Glutamatergic neuron (in vitro differentiated cells): ENCODE data around the gene DONSON. TPM values are rescaled to one million over a fixed set of nuclear protein-coding genes. Genes with fewer than 3 reads are reported as not detected.
A peak's percentile ranks its signal among the peaks of the same experiment; 100 is the strongest.

Source experiments
- DNase-seq: peaks from one replicate; pipeline ENCODE4 v3.0.0; 2022
- H3K27ac Mint-ChIP-seq: one replicate; pipeline ENCODE4 v1.8.0; 2020; ENCODE audit warnings: mild to moderate bottlenecking, mixed read lengths, inconsistent platforms; ENCODE audit not compliant: unreplicated experiment
- H3K27me3 Mint-ChIP-seq: one replicate; pipeline ENCODE4 v1.8.0; 2020; ENCODE audit warnings: mild to moderate bottlenecking, moderate library complexity, mixed read lengths, inconsistent platforms; ENCODE audit not compliant: unreplicated experiment
- H3K36me3 Mint-ChIP-seq: one replicate; pipeline ENCODE4 v1.8.0; 2020; ENCODE audit warnings: mild to moderate bottlenecking, mixed read lengths, inconsistent platforms; ENCODE audit not compliant: unreplicated experiment
- H3K4me1 Mint-ChIP-seq: one replicate; pipeline ENCODE4 v1.8.0; 2020; ENCODE audit warnings: mild to moderate bottlenecking, low read depth, mixed read lengths, inconsistent platforms; ENCODE audit not compliant: unreplicated experiment
- H3K4me3 Mint-ChIP-seq: one replicate; pipeline ENCODE4 v1.8.0; 2020; ENCODE audit warnings: mild to moderate bottlenecking, mixed read lengths, inconsistent platforms; ENCODE audit not compliant: unreplicated experiment
- H3K9me3 Mint-ChIP-seq: one replicate; pipeline ENCODE4 v1.8.0; 2020; ENCODE audit warnings: mild to moderate bottlenecking, moderate library complexity, mixed read lengths, inconsistent platforms; ENCODE audit not compliant: unreplicated experiment
- CTCF ChIP-seq: fragments of 200-600 bp; sonication (generic); IDR thresholded peaks from one replicate; pipeline ENCODE4 v1.5.0; 2021; ENCODE audit not compliant: partially characterized antibody, unreplicated experiment
- total RNA-seq: library from RNA; stranded (reverse); fragmentation: NEBNext Ultra II Directional; extraction: Animal tissue kit (Norgen Biotek cat#: 25700); gene quantifications from one replicate; pipeline ENCODE4 v1.2.1, GENCODE V29; 2021; ENCODE audit not compliant: unreplicated experiment

Gene DONSON
- total RNA-seq, 1 donor from 2014 or later, result 8.5 TPM

DNA sequence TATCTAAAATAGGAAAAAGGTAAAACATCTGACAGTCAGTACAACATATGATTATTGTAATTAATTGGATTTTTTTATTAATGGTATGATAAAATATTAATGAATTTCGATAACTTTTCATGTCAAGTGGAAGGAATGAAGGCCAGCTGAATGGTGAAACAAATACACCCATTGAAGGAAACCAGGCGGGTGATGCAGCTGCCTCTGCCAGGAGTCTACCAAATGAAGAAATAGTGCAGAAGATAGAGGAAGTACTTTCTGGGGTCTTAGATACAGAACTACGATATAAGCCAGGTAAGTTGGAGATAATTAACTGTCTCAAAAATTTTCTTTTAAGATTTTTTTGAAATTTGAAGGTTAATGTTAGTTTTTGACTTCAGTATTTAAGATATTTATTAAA lies 42.4 kb downstream of the DONSON start:
- no peak overlapping the region for H3K27ac Mint-ChIP-seq
- H3K27me3 Mint-ChIP-seq, result peaks cover 17% of the 10 kb centered on the region
- no peak for TF ChIP-seq CTCF
- H3K4me3 Mint-ChIP-seq, result no peak overlapping the region
- no peaks in the 10 kb centered on the region for H3K36me3 Mint-ChIP-seq
- H3K4me1 Mint-ChIP-seq, result peaks cover 4% of the 10 kb centered on the region
- no peak for DNase-seq
- H3K9me3 Mint-ChIP-seq, result peaks cover 15% of the 10 kb centered on the region

DNA sequence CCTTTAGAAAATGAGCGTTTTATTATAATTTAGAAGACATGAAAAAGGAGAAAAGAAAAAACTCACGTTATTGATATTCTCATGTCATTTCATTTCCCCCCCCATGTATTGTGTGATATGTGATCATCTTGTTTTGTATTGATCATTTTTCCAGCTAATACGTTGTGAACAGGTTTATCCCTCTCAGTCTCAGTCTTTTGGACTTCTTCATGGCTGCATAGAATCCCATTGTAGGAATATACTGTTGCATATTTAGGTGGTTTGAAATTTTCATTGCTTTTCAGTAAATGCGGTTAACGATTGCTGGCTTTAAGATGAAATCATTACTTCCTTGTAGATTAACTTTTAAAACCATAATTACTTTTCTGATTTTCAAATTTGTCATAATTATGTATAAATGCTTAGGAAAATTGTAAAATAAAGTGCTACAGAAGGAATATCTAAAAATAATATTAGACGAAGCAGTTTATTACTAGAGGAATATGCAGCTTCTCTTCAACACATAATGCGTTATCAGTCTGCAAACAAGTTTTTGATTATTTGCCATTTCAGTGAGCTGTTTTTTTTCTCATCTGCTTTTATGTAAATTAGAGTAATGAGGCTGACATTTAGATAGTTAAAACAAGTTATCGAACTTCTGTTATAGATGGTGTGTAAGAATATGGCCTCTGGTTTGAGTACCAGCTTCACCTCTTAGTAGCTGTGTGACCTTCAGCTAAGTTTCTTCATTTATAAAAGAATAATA lies 43.9 kb downstream of the DONSON start:
- DNase-seq, result no peak
- Mint-ChIP-seq H3K9me3 (peaks cover 15% of the 10 kb centered on the region), H3K36me3 (no peaks in the 10 kb centered on the region), H3K27ac (peak overlapping the region; percentile 87), H3K4me1 (peaks cover 11% of the 10 kb centered on the region), H3K27me3 (peaks cover 13% of the 10 kb centered on the region), H3K4me3 (peak overlapping the region; percentile 100)
- no peak for TF ChIP-seq CTCF

- TF ChIP-seq CTCF, result no peak
- peak; percentile 86 for DNase-seq
- H3K4me3 Mint-ChIP-seq, result peak overlapping the region; percentile 100
- peaks cover 13% of the 10 kb centered on the region for H3K27me3 Mint-ChIP-seq
- H3K4me1 Mint-ChIP-seq, result peaks cover 11% of the 10 kb centered on the region
- H3K9me3 Mint-ChIP-seq, result peaks cover 15% of the 10 kb centered on the region
- H3K36me3 Mint-ChIP-seq, result no peaks in the 10 kb centered on the region
- peak overlapping the region; percentile 100 for H3K27ac Mint-ChIP-seq
Measured at GRCh38 chr21:33543505-33544129, 44.9 kb downstream of the DONSON start.

GRCh38 chr21:33542640-33543504 lies 45.6 kb downstream of the DONSON start, which contains the start of gene SON:
TSS of gene SON (plus strand) at chr21:33543038. CDS start at chr21:33543093, 55 bp downstream.
- Mint-ChIP-seq H3K36me3 (no peaks in the 10 kb centered on the region), H3K4me1 (peaks cover 11% of the 10 kb centered on the region), H3K27me3 (peaks cover 13% of the 10 kb centered on the region), H3K4me3 (peak within 1 kb of the TSS; percentile 100), H3K9me3 (peaks cover 15% of the 10 kb centered on the region), H3K27ac (peak within 1 kb of the TSS; percentile 100)
- peak; percentile 97 for DNase-seq
- no peak for TF ChIP-seq CTCF
